IMR-90 (cell line): Measurements from ENCODE around the gene RFX5. TPM values are rescaled to one million over a fixed set of nuclear protein-coding genes. Genes with fewer than 3 reads are reported as not detected.
"Not testable (repeated sequence)": the region's sequence is repeated elsewhere in the genome, so short reads cannot be mapped to it uniquely, and the experiment has no call there.

Experiments used
- ATAC-seq: fragments of 200-7000 bp; cut with Tn5 transposase; 2 replicates; pipeline ENCODE4 v1.9.1; 2020; ENCODE audit warnings: low read depth, mild to moderate bottlenecking, moderate library complexity
- BruUV-seq: library from RNA; stranded (reverse); fragments of 400-500 nt; replicated peaks from 2 replicates; lab custom pipeline; 2021; lab: Mats Ljungman, UMichigan
- CTCF ChIA-PET: fragments of 300-600 bp; formaldehyde crosslinking; extraction: SDS; loops from one replicate; lab custom pipeline; 2021; ENCODE audit warnings: antibody characterized with exemption; lab: Yijun Ruan, JAX
- POLR2A ChIA-PET: fragments of 300-600 bp; sonication (Branson Sonifier 250); formaldehyde crosslinking; loops from one replicate; lab custom pipeline; 2022; ENCODE audit warnings: antibody characterized with exemption; ENCODE audit not compliant: unreplicated experiment; lab: Charles Lee
- DNase-seq: peaks from one replicate; pipeline ENCODE4 v3.0.0; 2013
- H2AFZ ChIP-seq: replicated peaks from 2 replicates; pipeline ENCODE3; 2013; ENCODE audit warnings: low read length, mild to moderate bottlenecking; ENCODE audit not compliant: poor library complexity
- H2AK5ac ChIP-seq: 2 replicates; pipeline ENCODE4 v1.6.1; 2013; ENCODE audit warnings: low read depth, low read length, inconsistent platforms
- H2AK9ac ChIP-seq: replicated peaks from 2 replicates; pipeline ENCODE3; 2013; ENCODE audit warnings: mild to moderate bottlenecking, low read depth, low read length, moderate library complexity; ENCODE audit not compliant: poor library complexity
- H2BK120ac ChIP-seq: 2 replicates; pipeline ENCODE4 v1.6.1; 2013; ENCODE audit warnings: low read depth, low read length, inconsistent platforms
- H2BK15ac ChIP-seq: 3 replicates; pipeline ENCODE4 v1.6.1; 2013; ENCODE audit warnings: low read depth, low read length, inconsistent platforms
- H2BK20ac ChIP-seq: 2 replicates; pipeline ENCODE4 v1.6.1; 2013; ENCODE audit warnings: low read depth, mild to moderate bottlenecking, inconsistent platforms, low read length, moderate library complexity
- H2BK5ac ChIP-seq: 2 replicates; pipeline ENCODE4 v1.6.1; 2013; ENCODE audit warnings: mild to moderate bottlenecking, low read depth, low read length, inconsistent platforms; ENCODE audit not compliant: poor library complexity, severe bottlenecking
- H3K14ac ChIP-seq: replicated peaks from 2 replicates; pipeline ENCODE4 v1.6.1; 2013; ENCODE audit warnings: low read depth, low read length, inconsistent platforms
- H3K18ac ChIP-seq: 2 replicates; pipeline ENCODE4 v1.6.1; 2013; ENCODE audit warnings: low read depth, low read length, control low read depth
- H3K23ac ChIP-seq: 2 replicates; pipeline ENCODE4 v1.6.1; 2013; ENCODE audit warnings: low read depth, low read length, inconsistent platforms
- H3K27ac ChIP-seq: 2 replicates; pipeline ENCODE4 v1.5.1; 2013; ENCODE audit warnings: mild to moderate bottlenecking, control low read depth, low read length; ENCODE audit not compliant: insufficient read depth
- H3K27me3 ChIP-seq: 2 replicates; pipeline ENCODE4 v1.6.1; 2013; ENCODE audit warnings: low read length; ENCODE audit not compliant: control insufficient read depth, insufficient read depth
- H3K36me3 ChIP-seq: 2 replicates; pipeline ENCODE4 v1.6.1; 2013; ENCODE audit warnings: low read length, mixed read lengths; ENCODE audit not compliant: control insufficient read depth, insufficient read depth
- H3K4ac ChIP-seq: 2 replicates; pipeline ENCODE4 v1.6.1; 2013; ENCODE audit warnings: low read depth, low read length, inconsistent platforms
- H3K4me1 ChIP-seq: 2 replicates; pipeline ENCODE4 v1.6.1; 2013; ENCODE audit warnings: low read length, mixed read lengths; ENCODE audit not compliant: control insufficient read depth, insufficient read depth
- H3K4me2 ChIP-seq: 2 replicates; pipeline ENCODE4 v1.6.1; 2013; ENCODE audit warnings: low read depth, mild to moderate bottlenecking, control low read depth, low read length, moderate library complexity
- H3K4me3 ChIP-seq: 2 replicates; pipeline ENCODE4 v1.5.1; 2013; ENCODE audit warnings: low read depth, mild to moderate bottlenecking, control low read depth, low read length, moderate library complexity; ENCODE audit not compliant: insufficient read depth
- H3K56ac ChIP-seq: 2 replicates; pipeline ENCODE4 v1.6.1; 2013; ENCODE audit warnings: low read length, inconsistent platforms; ENCODE audit not compliant: insufficient read depth; ENCODE audit errors: extremely low read depth
- H3K79me1 ChIP-seq, 2 experiments: 2 replicates each; pipeline ENCODE4 v1.6.1; 2013; ENCODE audit warnings: low read length in 2 of 2, inconsistent platforms in 1 of 2, low read depth in 1 of 2
- H3K9ac ChIP-seq: 2 replicates; pipeline ENCODE4 v1.6.1; 2013; ENCODE audit warnings: low read depth, low read length, control low read depth
- H3K9me1 ChIP-seq: 2 replicates; pipeline ENCODE4 v1.6.1; 2013; ENCODE audit warnings: low read length, inconsistent platforms; ENCODE audit not compliant: insufficient read depth
- H3K9me3 ChIP-seq: 2 replicates; pipeline ENCODE4 v1.6.1; 2013; ENCODE audit warnings: low read length; ENCODE audit not compliant: control insufficient read depth, insufficient read depth
- H4K20me1 ChIP-seq: 2 replicates; pipeline ENCODE4 v1.6.1; 2013; ENCODE audit warnings: low read length, inconsistent platforms; ENCODE audit not compliant: insufficient read depth
- H4K5ac ChIP-seq: 2 replicates; pipeline ENCODE4 v1.6.1; 2013; ENCODE audit warnings: mild to moderate bottlenecking, low read depth, low read length, control low read depth
- H4K8ac ChIP-seq, 2 experiments: 2 replicates each; pipeline ENCODE4 v1.6.1; 2013; ENCODE audit warnings: low read depth in 2 of 2, low read length in 2 of 2, control low read depth in 1 of 2, inconsistent platforms in 1 of 2
- H4K91ac ChIP-seq: 2 replicates; pipeline ENCODE4 v1.6.1; 2013; ENCODE audit warnings: low read depth, low read length, inconsistent platforms; ENCODE audit not compliant: insufficient read depth
- WGBS, 2 experiments: methylation state at CpG; one replicate each; pipeline versions ENCODE4 v1.1.5 to v1.1.7; 2013; ENCODE audit warnings: missing lambda C conversion rate in 2 of 2; ENCODE audit not compliant: insufficient read length in 1 of 2; ENCODE audit errors: extremely low coverage in 2 of 2; 5-methylcytosine and 5-hydroxymethylcytosine counted together
- dilution Hi-C: fragments of 300-500 bp; cut with HindIII; formaldehyde crosslinking; loops from one replicate; pipeline ENCODE4 v1.14.3; 2018; ENCODE audit warnings: low sequenced_read_pairs; ENCODE audit not compliant: unreplicated experiment
- in situ Hi-C: fragments of 300-500 bp; cut with MboI; formaldehyde crosslinking; loops from 3 replicates; pipeline ENCODE4 v1.14.3; 2019; ENCODE audit warnings: low sequenced_read_pairs, inconsistent platforms, mixed read lengths
- intact Hi-C: fragments of 100-400 bp; cut with micrococcal nuclease; formaldehyde crosslinking; loops from 2 replicates; pipeline ENCODE4 v1.10.0; 2022
- polyA plus RNA-seq, 3 experiments: library from polyadenylated mRNA; depleted of rRNA; stranded (reverse); fragments of >200 nt; gene quantifications; 2 replicates each; pipeline ENCODE4 v1.2.3, GENCODE V29; 2012; ENCODE audit warnings: low replicate concordance in 1 of 3
- total RNA-seq: library from RNA; depleted of rRNA; stranded (reverse); fragments of >200 nt; gene quantifications from 2 replicates; pipeline ENCODE4 v1.2.3, GENCODE V29; 2012

RFX5 gene
- total and polyA plus RNA-seq, 2 of the 4 experiments (the other 2 are of a cell fraction) = 29.3 to 44.4 TPM

GRCh38 chr1:151390221-151391078, 43.4 kb upstream of the RFX5 start:
- 100% methylated on average over 6 of the region's 22 CpGs; no CpG with 5 or more reads in 1 of the 2 experiments for WGBS, 2 experiments
- H2AK5ac ChIP-seq, H2BK20ac ChIP-seq, H4K20me1 ChIP-seq, H2BK120ac ChIP-seq, in situ Hi-C loops, DNase-seq, POLR2A ChIA-PET, H2AFZ ChIP-seq, H2BK5ac ChIP-seq, H3K23ac ChIP-seq, H3K56ac ChIP-seq, H4K5ac ChIP-seq, H3K36me3 ChIP-seq, dilution Hi-C loops, H2AK9ac ChIP-seq, H3K79me1 ChIP-seq, H3K4me2 ChIP-seq, H3K9ac ChIP-seq, H3K18ac ChIP-seq, H4K91ac ChIP-seq, H3K4me1 ChIP-seq, H3K27me3 ChIP-seq, intact Hi-C loops, H4K8ac ChIP-seq, H2BK15ac ChIP-seq, H3K14ac ChIP-seq, H3K9me3 ChIP-seq, BruUV-seq, H3K27ac ChIP-seq, H3K9me1 ChIP-seq, ATAC-seq, H3K4me3 ChIP-seq, H3K4ac ChIP-seq: not testable (repeated sequence)
- CTCF ChIA-PET = interaction anchor here (1.0 kb wide), 1 partner anchor 9 kb away, joined by 3 read pairs; the partner anchor contains the start of gene PSMB4
